SU-DHL-6 (cell line): Measurements from ENCODE around the gene SFSWAP.
"Not testable (repeated sequence)": the region's sequence is repeated elsewhere in the genome, so short reads cannot be mapped to it uniquely, and the experiment has no call there.

Source experiments
- H2AFZ ChIP-seq: fragments of 200-600 bp; sonication (generic); 2 replicates; pipeline ENCODE4 v1.6.1; 2014; ENCODE audit warnings: low read depth, mild to moderate bottlenecking, moderate library complexity, mixed read lengths, antibody characterized with exemption, low read length; ENCODE audit not compliant: severe bottlenecking
- H3F3A ChIP-seq: fragments of 200-600 bp; shearing (Covaris generic); 2 replicates; pipeline ENCODE4 v1.6.0; 2016; ENCODE audit warnings: antibody characterized with exemption, mild to moderate bottlenecking; ENCODE audit not compliant: insufficient read depth
- H3K27ac ChIP-seq: fragments of 200-600 bp; sonication (generic); 2 replicates; pipeline ENCODE4 v1.5.1; 2016; ENCODE audit warnings: low read depth, mild to moderate bottlenecking, low read length, moderate library complexity, mixed read lengths
- H3K27me3 ChIP-seq: fragments of 200-600 bp; sonication (generic), shearing (Covaris generic); 2 replicates; pipeline ENCODE4 v1.6.0; 2014; ENCODE audit warnings: mild to moderate bottlenecking, low read length
- H3K36me3 ChIP-seq: fragments of 200-600 bp; sonication (generic); 2 replicates; pipeline ENCODE4 v1.6.1; 2014; ENCODE audit warnings: mild to moderate bottlenecking, low read length, mixed read lengths
- H3K4me2 ChIP-seq: fragments of 300-600, 200-600 bp; shearing (Covaris generic), sonication (generic); 2 replicates; pipeline ENCODE4 v1.6.0; 2014; ENCODE audit warnings: low read length, low read depth, mild to moderate bottlenecking; ENCODE audit not compliant: poor library complexity, severe bottlenecking
- H3K4me3 ChIP-seq: fragments of 200-600 bp; sonication (generic); 2 replicates; pipeline ENCODE4 v1.5.1; 2014; ENCODE audit warnings: antibody characterized with exemption, low read length, mild to moderate bottlenecking, mixed read lengths; ENCODE audit not compliant: insufficient read depth, poor library complexity, severe bottlenecking
- H3K79me2 ChIP-seq: fragments of 200-600 bp; sonication (generic); 2 replicates; pipeline ENCODE4 v1.6.1; 2014; ENCODE audit warnings: mild to moderate bottlenecking, low read length, moderate library complexity; ENCODE audit not compliant: insufficient read depth
- H3K9ac ChIP-seq: fragments of 200-600 bp; sonication (generic); 2 replicates; pipeline ENCODE4 v1.7.0; 2014; ENCODE audit warnings: mild to moderate bottlenecking, low read length
- H3K9me2 ChIP-seq: fragments of 200-600 bp; sonication (generic); replicated peaks from 2 replicates; pipeline ENCODE4 v1.6.1; 2014; ENCODE audit warnings: low read length; ENCODE audit not compliant: insufficient read depth
- H3K9me3 ChIP-seq: fragments of 200-600 bp; sonication (generic); 2 replicates; pipeline ENCODE4 v1.6.1; 2014; ENCODE audit warnings: low read length, mixed read lengths; ENCODE audit not compliant: insufficient read depth
- H4K20me1 ChIP-seq: fragments of 200-600 bp; sonication (generic); 2 replicates; pipeline ENCODE4 v1.6.1; 2014; ENCODE audit warnings: low read depth, mild to moderate bottlenecking, antibody characterized with exemption, low read length, moderate library complexity, mixed read lengths
- CTCF ChIP-seq: fragments of 200-600 bp; sonication (generic); IDR thresholded peaks from one replicate; pipeline ENCODE4 v1.5.1; 2017; ENCODE audit warnings: antibody characterized with exemption, mild to moderate bottlenecking, low read length, moderate library complexity; ENCODE audit not compliant: insufficient read depth, poor library complexity, severe bottlenecking
- EZH2phosphoT487 ChIP-seq: fragments of 200-600 bp; sonication (generic), shearing (Covaris generic); conservative IDR thresholded peaks from 2 replicates; pipeline ENCODE4 v1.6.1; 2018; ENCODE audit warnings: mild to moderate bottlenecking, antibody characterized with exemption, low read length, moderate library complexity, mixed read lengths

The SFSWAP gene

DNA sequence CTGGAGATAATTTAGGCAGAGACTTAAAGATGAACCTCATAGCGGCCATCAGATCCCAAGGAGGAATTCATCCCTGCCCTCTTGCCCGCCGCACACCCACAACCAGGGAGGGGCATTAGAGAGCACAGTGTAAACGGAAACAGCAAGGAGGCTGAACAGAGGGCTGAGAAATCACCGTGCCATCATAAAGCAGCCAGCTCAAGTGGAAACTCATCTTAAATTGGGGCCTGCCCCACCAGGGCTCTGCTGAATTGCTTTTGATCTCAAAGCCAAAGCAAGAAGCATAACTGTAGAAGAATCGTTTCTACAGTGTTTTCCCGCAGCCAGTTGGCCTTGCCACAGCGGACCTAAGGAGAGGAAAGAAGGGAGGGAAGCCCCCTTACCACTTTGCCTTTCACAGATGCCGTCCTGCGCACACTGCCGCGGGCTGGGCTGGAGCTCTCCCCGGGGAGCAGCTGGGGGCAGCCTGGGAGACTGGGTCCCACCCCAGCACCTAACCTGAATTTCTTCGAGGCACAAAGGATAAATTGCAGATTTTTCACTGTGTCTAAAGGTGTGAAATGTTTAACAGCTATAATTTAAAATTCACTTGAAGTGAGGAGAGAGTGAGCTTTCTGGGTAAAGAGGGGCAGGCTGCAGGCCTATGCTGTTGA lies 65.5 kb downstream of the SFSWAP start:
- no peak overlapping the region for H3K4me3 ChIP-seq
- H2AFZ ChIP-seq = no peak overlapping the region
- H3K9me2 ChIP-seq = no peaks in the 10 kb centered on the region
- H3K27me3 ChIP-seq = no peaks in the 10 kb centered on the region
- H3F3A ChIP-seq = no peaks in the 10 kb centered on the region
- H3K4me2 ChIP-seq = no peak overlapping the region
- TF ChIP-seq EZH2phosphoT487 = no peak
- no peak for TF ChIP-seq CTCF
- no peaks in the 10 kb centered on the region for H4K20me1 ChIP-seq
- no peak overlapping the region for H3K27ac ChIP-seq
- no peaks in the 10 kb centered on the region; the same call in 1 of the 2 replicates for H3K79me2 ChIP-seq
- no peak overlapping the region for H3K9ac ChIP-seq
- no peaks in the 10 kb centered on the region for H3K9me3 ChIP-seq
- peaks cover 11% of the 10 kb centered on the region for H3K36me3 ChIP-seq

DNA sequence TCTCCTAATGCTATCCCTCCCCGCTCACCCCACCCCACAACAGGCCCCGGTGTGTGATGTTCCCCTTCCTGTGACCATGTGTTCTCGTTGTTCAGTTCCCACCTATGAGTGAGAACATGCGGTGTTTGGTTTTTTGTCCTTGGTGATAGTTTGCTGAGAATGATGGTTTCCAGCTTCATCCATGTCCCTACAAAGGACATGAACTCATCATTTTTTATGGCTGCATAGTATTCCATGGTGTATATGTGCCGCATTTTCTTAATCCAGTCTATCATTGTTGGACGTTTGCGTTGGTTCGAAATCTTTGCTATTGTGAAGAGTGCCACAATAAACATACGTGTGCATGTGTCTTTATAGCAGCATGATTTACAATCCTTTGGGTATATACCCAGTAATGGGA lies 66.4 kb downstream of the SFSWAP start:
- H3K79me2 ChIP-seq, H3K9me3 ChIP-seq, H3K4me3 ChIP-seq, H3K27ac ChIP-seq, H3K27me3 ChIP-seq, H3F3A ChIP-seq, H3K9ac ChIP-seq, H3K4me2 ChIP-seq, H3K9me2 ChIP-seq, H2AFZ ChIP-seq, H4K20me1 ChIP-seq: not testable (repeated sequence)
- peaks cover 11% of the 10 kb centered on the region for H3K36me3 ChIP-seq

- H3K9me3 ChIP-seq = no peaks in the 10 kb centered on the region
- H3K36me3 ChIP-seq = peaks cover 11% of the 10 kb centered on the region
- no peaks in the 10 kb centered on the region; the same call in 1 of the 2 replicates for H3K79me2 ChIP-seq
- no peak overlapping the region for H3K4me3 ChIP-seq
- no peaks in the 10 kb centered on the region for H4K20me1 ChIP-seq
- H3F3A ChIP-seq = no peaks in the 10 kb centered on the region
- no peaks in the 10 kb centered on the region for H3K27me3 ChIP-seq
- H3K27ac ChIP-seq = no peak overlapping the region
- no peak overlapping the region for H2AFZ ChIP-seq
- no peak overlapping the region for H3K9ac ChIP-seq
- TF ChIP-seq CTCF (no peak), EZH2phosphoT487 (no peak)
- H3K4me2 ChIP-seq = no peak overlapping the region
- no peaks in the 10 kb centered on the region for H3K9me2 ChIP-seq
These were observed 68.1 kb downstream of the SFSWAP start for GRCh38 chr12:131779027-131779426.

- Histone ChIP-seq H3F3A (no peaks in the 10 kb centered on the region), H3K4me3 (no peak overlapping the region), H3K9me2 (no peaks in the 10 kb centered on the region), H3K4me2 (no peak overlapping the region), H3K79me2 (no peaks in the 10 kb centered on the region), H2AFZ (no peak overlapping the region), H4K20me1 (no peaks in the 10 kb centered on the region), H3K9ac (no peak overlapping the region), H3K27me3 (no peaks in the 10 kb centered on the region), H3K36me3 (peaks cover 11% of the 10 kb centered on the region), H3K27ac (no peak overlapping the region), H3K9me3 (no peaks in the 10 kb centered on the region)
- TF ChIP-seq EZH2phosphoT487 (no peak), CTCF (no peak)
These were observed 71.2 kb downstream of the SFSWAP start for GRCh38 chr12:131782061-131782460.
